PFSK-1 (cell line): ENCODE results near the gene MAP6.

Experiments used
- POLR2AphosphoS5 ChIP-seq: IDR thresholded peaks from 2 replicates; pipeline ENCODE4 v1.6.1; 2012; ENCODE audit warnings: low read depth, mild to moderate bottlenecking, control low read depth, low read length, moderate library complexity
- REST ChIP-seq, 2 experiments: IDR thresholded peaks; 2 replicates each; pipeline versions ENCODE4 v1.6.1 to v1.8.0; 2011 to 2012; ENCODE audit warnings: low read depth in 2 of 2, low read length in 2 of 2, control low read depth in 1 of 2, inconsistent platforms in 1 of 2, mild to moderate bottlenecking in 1 of 2, moderate library complexity in 1 of 2; ENCODE audit not compliant: insufficient read depth in 1 of 2
- SIN3A ChIP-seq: IDR thresholded peaks from 2 replicates; pipeline ENCODE4 v1.6.1; 2012; ENCODE audit warnings: mild to moderate bottlenecking, low read length, moderate library complexity, borderline replicate concordance; ENCODE audit not compliant: insufficient read depth
- TAF1 ChIP-seq: IDR thresholded peaks from 2 replicates; pipeline ENCODE4 v1.6.1; 2012; ENCODE audit warnings: low read length, control low read depth, borderline replicate concordance; ENCODE audit not compliant: insufficient read depth

- TF ChIP-seq SIN3A (no peak), POLR2AphosphoS5 (no peak), TAF1 (no peak), REST (IDR thresholded peaks at IDR 0.05; ENCODE audit: insufficient read depth in 1 of 2, low read depth in 2 of 2, low read length in 2 of 2) (no peak)
Measured at GRCh38 chr11:75639762-75640181, 29.1 kb downstream of the MAP6 start.
